CD4-positive, alpha-beta T cell treated with Interleukin-21 for 1 hour (primary cell): Measurements from ENCODE around the gene MSMP.

Experiments used
- DNase-seq: peaks from one replicate; pipeline ENCODE4 v3.0.0-alpha.2; 2020

Gene MSMP

GRCh38 chr9:35771075-35771433 is 17.0 kb upstream of the MSMP start:
- DNase-seq, result no peak

- no peak for DNase-seq
Measured at GRCh38 chr9:35769763-35770162, 15.7 kb upstream of the MSMP start.

GRCh38 chr9:35767458-35767857 is 13.4 kb upstream of the MSMP start:
- DNase-seq, result no peak

- DNase-seq, result no peak
Measured at GRCh38 chr9:35766997-35767396, 12.9 kb upstream of the MSMP start.

- DNase-seq, result no peak
Measured at GRCh38 chr9:35763803-35764202, 9.7 kb upstream of the MSMP start.

GRCh38 chr9:35763181-35763580 is 9.1 kb upstream of the MSMP start:
- DNase-seq, result no peak

GRCh38 chr9:35760651-35761050 is 6.6 kb upstream of the MSMP start:
- DNase-seq, result no peak

GRCh38 chr9:35759795-35760194 is 5.7 kb upstream of the MSMP start:
- DNase-seq, result no peak

- DNase-seq, result no peak
Measured at GRCh38 chr9:35758475-35759050, 4.5 kb upstream of the MSMP start.

- no peak for DNase-seq
Measured at GRCh38 chr9:35757892-35758275, 3.8 kb upstream of the MSMP start.

- no peak for DNase-seq
Measured at GRCh38 chr9:35757226-35757891, 3.3 kb upstream of the MSMP start.

- DNase-seq, result peak; percentile 79
Measured at GRCh38 chr9:35756275-35757225, 2.5 kb upstream of the MSMP start.

GRCh38 chr9:35755071-35755470 is 995 bp upstream of the MSMP start:
- no peak for DNase-seq

- no peak for DNase-seq
Measured at GRCh38 chr9:35753466-35753865, 610 bp downstream of the MSMP start.

GRCh38 chr9:35750256-35750531 is 3.9 kb downstream of the MSMP start:
- no peak for DNase-seq

GRCh38 chr9:35749515-35750255 is 4.4 kb downstream of the MSMP start:
- peak; percentile 60 for DNase-seq

GRCh38 chr9:35748858-35749514 is 5.1 kb downstream of the MSMP start, which contains the start of the genes GBA2 and RGP1:
GBA2 (minus strand) TSS chr9:35749228; CDS start chr9:35748704, 524 bp downstream.
RGP1 (plus strand) TSS chr9:35749287; CDS start chr9:35749756, 469 bp downstream.
- peak; percentile 72 for DNase-seq

- peak; percentile 4 for DNase-seq
Measured at GRCh38 chr9:35748242-35748857, 5.7 kb downstream of the MSMP start.

- no peak for DNase-seq
Measured at GRCh38 chr9:35746583-35746982, 7.5 kb downstream of the MSMP start.

- no peak for DNase-seq
Measured at GRCh38 chr9:35745569-35745968, 8.5 kb downstream of the MSMP start.

GRCh38 chr9:35743880-35744518 is 10.1 kb downstream of the MSMP start:
- DNase-seq, result no peak

GRCh38 chr9:35743452-35743851 is 10.6 kb downstream of the MSMP start:
- DNase-seq, result no peak
